Amniotic epithelial cell (primary cell): ENCODE data around the gene KIF26B.

ENCODE experiments used
- DNase-seq: peaks from one replicate; pipeline ENCODE4 v3.0.0-alpha.2; 2010; ENCODE audit warnings: low read depth

KIF26B gene

GRCh38 chr1:245571815-245572294 is 417.1 kb downstream of the KIF26B start:
- DNase-seq = no peak

- no peak for DNase-seq
Observed at GRCh38 chr1:245572709-245573108, 417.9 kb downstream of the KIF26B start.

GRCh38 chr1:245575710-245576109 is 420.9 kb downstream of the KIF26B start:
- DNase-seq = peak; percentile 58

GRCh38 chr1:245576323-245576722 is 421.5 kb downstream of the KIF26B start:
- no peak for DNase-seq

- DNase-seq = no peak
Observed at GRCh38 chr1:245577191-245578157, 422.7 kb downstream of the KIF26B start.

GRCh38 chr1:245578308-245578707 is 423.5 kb downstream of the KIF26B start:
- no peak for DNase-seq

GRCh38 chr1:245578771-245579170 is 424.0 kb downstream of the KIF26B start:
- DNase-seq = no peak

GRCh38 chr1:245579881-245580280 is 425.1 kb downstream of the KIF26B start:
- DNase-seq = no peak

GRCh38 chr1:245580651-245581050 is 425.9 kb downstream of the KIF26B start:
- no peak for DNase-seq

GRCh38 chr1:245582026-245582425 is 427.2 kb downstream of the KIF26B start:
- DNase-seq = no peak

GRCh38 chr1:245583081-245583480 is 428.3 kb downstream of the KIF26B start:
- DNase-seq = peak; percentile 73

- peak; percentile 75 for DNase-seq
Observed at GRCh38 chr1:245583575-245584330, 429.0 kb downstream of the KIF26B start.

GRCh38 chr1:245585252-245585959 is 430.6 kb downstream of the KIF26B start:
- DNase-seq = peak; percentile 83

- no peak for DNase-seq
Observed at GRCh38 chr1:245587435-245588115, 432.8 kb downstream of the KIF26B start.

GRCh38 chr1:245588116-245588639 is 433.4 kb downstream of the KIF26B start:
- DNase-seq = no peak

- DNase-seq = no peak
Observed at GRCh38 chr1:245589316-245589715, 434.5 kb downstream of the KIF26B start.

GRCh38 chr1:245589906-245590305 is 435.1 kb downstream of the KIF26B start:
- DNase-seq = no peak

GRCh38 chr1:245590726-245591125 is 435.9 kb downstream of the KIF26B start:
- peak; percentile 22 for DNase-seq

- DNase-seq = no peak
Observed at GRCh38 chr1:245591346-245592188, 436.8 kb downstream of the KIF26B start.

GRCh38 chr1:245592189-245592460 is 437.3 kb downstream of the KIF26B start:
- DNase-seq = no peak
